T47D (cell line): ENCODE data around the gene PDCD6IP.
A peak's percentile ranks its signal among the peaks of the same experiment; 100 is the strongest.
"Not testable (repeated sequence)": the region's sequence is repeated elsewhere in the genome, so short reads cannot be mapped to it uniquely, and the experiment has no call there.

Source experiments
- DNase-seq, 2 experiments: peaks; one replicate each; pipeline versions ENCODE4 v3.0.0 to v3.0.0-alpha.2; 2011 to 2012; ENCODE audit warnings: low read depth in 1 of 2, low spot score in 1 of 2
- JUND ChIP-seq: IDR thresholded peaks from 2 replicates; pipeline ENCODE4 v1.6.1; 2012; ENCODE audit warnings: low read depth
- in situ Hi-C: cut with HindIII; loops from 2 replicates; pipeline ENCODE4 v1.10.0; 2016; ENCODE audit warnings: low sequenced_read_pairs, low pct_unique_long_range_greater_than_20kb

PDCD6IP gene

GRCh38 chr3:33798418-33799201 is at the start of gene PDCD6IP:
Gene PDCD6IP, plus strand, starts transcription at chr3:33798630. Its CDS starts 99 bp downstream, at chr3:33798729.
- peak; percentile 77 to 96 for DNase-seq
- in situ Hi-C loops: no loop called here

GRCh38 chr3:33749546-33750210 is 48.8 kb upstream of the PDCD6IP start:
- no peak for DNase-seq
- in situ Hi-C loops: no loop called here
- no peak for TF ChIP-seq JUND

More at GRCh38 chr3:33798418-33799201, at the start of gene PDCD6IP:
- TF ChIP-seq JUND: no peak

GRCh38 chr3:33750211-33750548 is 48.2 kb upstream of the PDCD6IP start:
- DNase-seq: no peak
- no peak for TF ChIP-seq JUND
- in situ Hi-C loops: no loop called here

GRCh38 chr3:33751336-33751735 is 47.1 kb upstream of the PDCD6IP start:
- in situ Hi-C loops: no loop called here
- TF ChIP-seq JUND: no peak
- DNase-seq: no peak

- DNase-seq, in situ Hi-C loops: not testable (repeated sequence)
Measured at GRCh38 chr3:33754391-33754790, 44.0 kb upstream of the PDCD6IP start.

- TF ChIP-seq JUND: no peak
- in situ Hi-C loops: no loop called here
- no peak for DNase-seq
Measured at GRCh38 chr3:33758281-33758680, 40.1 kb upstream of the PDCD6IP start.

- no peak for DNase-seq
- in situ Hi-C loops: no loop called here
- no peak for TF ChIP-seq JUND
Measured at GRCh38 chr3:33758864-33759263, 39.6 kb upstream of the PDCD6IP start.

GRCh38 chr3:33768578-33769330 is 29.7 kb upstream of the PDCD6IP start:
- in situ Hi-C loops: no loop called here
- TF ChIP-seq JUND: no peak
- DNase-seq: no peak

- TF ChIP-seq JUND: no peak
Measured at GRCh38 chr3:33773637-33774036, 24.8 kb upstream of the PDCD6IP start.

GRCh38 chr3:33775363-33775762 is 23.1 kb upstream of the PDCD6IP start:
- in situ Hi-C loops: no loop called here
- no peak for DNase-seq
- no peak for TF ChIP-seq JUND

More at GRCh38 chr3:33773637-33774036, 24.8 kb upstream of the PDCD6IP start:
- in situ Hi-C loops: no loop called here
- DNase-seq: no peak

GRCh38 chr3:33777996-33778395 is 20.4 kb upstream of the PDCD6IP start:
- DNase-seq: no peak
- in situ Hi-C loops: no loop called here
- TF ChIP-seq JUND: no peak

GRCh38 chr3:33779751-33780150 is 18.7 kb upstream of the PDCD6IP start:
- no peak for DNase-seq
- in situ Hi-C loops: no loop called here
- no peak for TF ChIP-seq JUND

- in situ Hi-C loops, DNase-seq: not testable (repeated sequence)
Measured at GRCh38 chr3:33781413-33781812, 17.0 kb upstream of the PDCD6IP start.
